LNCaP clone FGC (cell line): Measurements from ENCODE around the gene NIPSNAP2.
A peak's percentile ranks its signal among the peaks of the same experiment; 100 is the strongest.

Experiments used
- DNase-seq: peaks from one replicate; pipeline ENCODE4 v3.0.0-alpha.2; 2011; ENCODE audit warnings: low read depth
- H3K4me3 ChIP-seq: 2 replicates; pipeline ENCODE4 v1.5.1; 2011; ENCODE audit warnings: mild to moderate bottlenecking, low read depth, low read length, control low read depth
- TF ChIP-seq, protein P1 (sequence below): IDR thresholded peaks from 2 replicates; pipeline ENCODE4 v1.5.1; 2012; ENCODE audit warnings: mild to moderate bottlenecking; ENCODE audit not compliant: control insufficient read depth, insufficient read depth; ENCODE audit errors: extremely low read depth

NIPSNAP2 gene

DNA sequence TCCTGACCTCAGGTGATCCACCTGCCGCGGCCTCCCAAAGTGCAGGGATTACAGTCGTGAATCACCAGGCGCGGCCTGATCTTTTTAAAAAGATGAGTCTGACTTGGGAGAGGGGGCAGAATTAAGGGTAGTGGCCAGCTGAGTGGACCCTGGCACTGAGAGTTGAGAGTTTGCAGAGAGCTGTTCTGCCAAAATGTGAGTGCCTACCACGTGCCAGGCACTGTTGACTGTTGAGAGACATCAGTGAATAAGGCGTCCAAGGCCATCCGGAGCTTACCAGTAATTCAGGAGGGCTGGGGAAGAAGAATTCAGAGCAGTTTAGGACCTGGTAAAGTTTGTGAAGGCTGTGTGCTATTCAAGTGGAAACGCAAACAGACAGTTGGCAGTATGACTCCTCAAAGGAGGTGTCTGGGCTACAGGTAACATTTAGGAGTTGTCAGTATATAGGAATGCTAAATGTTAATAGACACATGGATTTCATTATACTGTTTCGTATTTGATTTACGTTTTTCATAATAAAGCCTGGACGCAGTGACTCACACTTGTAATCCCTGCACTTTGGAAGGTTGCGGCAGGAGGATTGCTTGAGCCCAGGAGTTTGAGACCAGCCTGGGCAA, 1.5 kb downstream of the NIPSNAP2 start:
- peak overlapping the region; percentile 73 for H3K4me3 ChIP-seq
- DNase-seq = no peak
- TF ChIP-seq, protein P1, sequence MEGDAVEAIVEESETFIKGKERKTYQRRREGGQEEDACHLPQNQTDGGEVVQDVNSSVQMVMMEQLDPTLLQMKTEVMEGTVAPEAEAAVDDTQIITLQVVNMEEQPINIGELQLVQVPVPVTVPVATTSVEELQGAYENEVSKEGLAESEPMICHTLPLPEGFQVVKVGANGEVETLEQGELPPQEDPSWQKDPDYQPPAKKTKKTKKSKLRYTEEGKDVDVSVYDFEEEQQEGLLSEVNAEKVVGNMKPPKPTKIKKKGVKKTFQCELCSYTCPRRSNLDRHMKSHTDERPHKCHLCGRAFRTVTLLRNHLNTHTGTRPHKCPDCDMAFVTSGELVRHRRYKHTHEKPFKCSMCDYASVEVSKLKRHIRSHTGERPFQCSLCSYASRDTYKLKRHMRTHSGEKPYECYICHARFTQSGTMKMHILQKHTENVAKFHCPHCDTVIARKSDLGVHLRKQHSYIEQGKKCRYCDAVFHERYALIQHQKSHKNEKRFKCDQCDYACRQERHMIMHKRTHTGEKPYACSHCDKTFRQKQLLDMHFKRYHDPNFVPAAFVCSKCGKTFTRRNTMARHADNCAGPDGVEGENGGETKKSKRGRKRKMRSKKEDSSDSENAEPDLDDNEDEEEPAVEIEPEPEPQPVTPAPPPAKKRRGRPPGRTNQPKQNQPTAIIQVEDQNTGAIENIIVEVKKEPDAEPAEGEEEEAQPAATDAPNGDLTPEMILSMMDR = no peak

DNA sequence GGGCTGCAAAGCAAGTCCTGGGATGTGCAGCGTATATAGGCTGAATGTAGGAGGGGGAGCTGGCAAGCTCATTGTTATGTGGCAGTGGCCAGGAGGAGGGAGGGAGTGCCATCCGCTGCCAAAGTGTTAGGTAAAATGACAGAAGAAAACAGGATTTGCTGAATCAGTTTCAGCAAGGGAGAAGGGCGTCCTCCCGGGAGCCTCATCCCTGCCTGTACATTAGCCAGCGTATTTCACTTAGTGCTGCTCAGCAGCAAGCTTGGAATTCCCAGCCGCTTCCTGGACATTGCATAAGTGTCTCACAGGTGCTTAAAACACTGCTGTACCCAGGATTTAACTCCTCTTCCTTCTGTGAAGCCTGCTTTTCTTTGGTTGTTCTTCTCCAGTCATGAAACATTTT, 2.5 kb downstream of the NIPSNAP2 start:
- no peak for DNase-seq
- TF ChIP-seq, protein P1 = no peak
- no peak overlapping the region for H3K4me3 ChIP-seq

DNA sequence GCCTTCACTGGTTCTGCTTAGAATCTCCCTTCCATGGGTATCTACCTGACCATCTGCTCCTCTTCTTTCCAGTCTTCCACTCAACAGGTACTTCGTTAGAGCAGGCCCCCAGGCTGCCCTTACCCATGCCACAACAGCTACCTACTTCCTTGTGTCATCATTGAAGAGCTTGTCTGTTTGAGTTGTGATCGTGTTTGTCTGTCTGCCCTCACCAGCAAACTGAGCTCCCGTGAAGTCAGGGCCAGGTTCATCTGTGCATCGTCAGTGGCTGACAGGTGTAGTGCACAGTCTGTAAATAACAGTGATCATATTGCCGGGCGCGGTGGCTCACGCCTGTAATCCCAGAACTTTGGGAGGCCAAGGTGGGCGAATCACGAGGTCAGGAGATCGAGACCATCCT, 5.0 kb downstream of the NIPSNAP2 start:
- no peak for DNase-seq
- no peak overlapping the region for H3K4me3 ChIP-seq
- TF ChIP-seq, protein P1 = no peak

DNA sequence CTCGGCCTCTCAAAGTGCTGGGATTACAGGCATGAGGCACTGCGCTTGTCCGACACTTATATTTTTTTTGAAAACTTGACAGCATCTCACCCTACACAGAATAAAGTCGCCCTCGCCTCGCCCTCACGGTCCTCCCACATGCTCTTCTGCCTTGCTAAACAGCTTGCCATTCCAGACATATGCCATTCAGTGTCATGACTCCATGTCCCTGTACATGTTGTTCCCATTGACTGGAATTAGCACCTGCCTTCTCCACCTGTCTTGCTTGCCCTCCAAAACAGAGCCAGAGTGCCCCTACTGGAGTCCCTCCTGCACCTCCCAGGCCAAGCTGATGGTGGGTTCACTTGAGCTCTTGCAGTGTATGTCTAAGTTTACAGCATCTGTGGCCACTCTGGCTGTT, 6.2 kb downstream of the NIPSNAP2 start:
- TF ChIP-seq, protein P1 = no peak
- no peak for DNase-seq
- H3K4me3 ChIP-seq = no peak overlapping the region

DNA sequence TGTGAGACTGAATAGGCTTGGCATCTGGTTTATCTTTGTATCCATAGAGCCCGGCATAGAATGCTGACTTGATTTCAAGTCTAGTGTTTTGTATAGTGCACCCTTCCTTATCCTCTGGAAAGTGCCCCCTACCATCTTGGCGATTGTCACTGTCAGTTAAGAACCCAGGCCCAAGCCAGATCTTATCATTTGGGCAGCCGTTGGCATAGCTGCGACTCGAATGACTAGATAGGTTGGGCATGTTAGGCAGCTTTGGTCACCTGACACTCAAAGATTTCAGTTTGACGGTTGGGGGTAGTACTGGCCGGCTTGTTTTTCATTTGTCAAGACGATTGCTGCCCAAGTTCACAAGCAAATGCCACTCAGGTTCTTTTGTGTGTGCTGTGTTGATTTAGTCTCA, 6.6 kb downstream of the NIPSNAP2 start:
- TF ChIP-seq, protein P1 = no peak
- H3K4me3 ChIP-seq = no peak overlapping the region
- no peak for DNase-seq

DNA sequence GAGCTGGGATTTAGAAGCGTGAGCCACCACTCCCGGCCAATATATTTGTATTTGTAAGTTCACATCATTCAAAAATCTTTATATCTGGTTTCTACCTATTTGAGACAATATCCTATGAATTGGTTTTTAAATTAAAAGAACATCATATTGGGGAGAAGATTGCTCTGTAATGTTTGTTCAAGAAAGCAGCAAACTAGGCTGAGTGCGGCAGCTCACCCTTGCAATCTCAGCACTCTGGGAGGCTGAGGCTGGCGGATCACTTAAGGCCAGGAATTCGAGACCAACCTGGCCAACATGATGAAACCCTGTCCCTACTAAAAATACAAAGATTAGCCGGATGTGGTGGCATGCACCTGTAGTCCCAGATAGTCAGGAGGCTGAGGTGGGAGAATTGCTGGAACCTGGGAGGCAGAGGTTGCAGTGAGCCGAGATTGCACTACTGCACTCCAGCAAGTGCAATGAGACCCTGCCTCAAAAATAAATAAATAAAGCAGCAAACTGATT, 9.4 kb downstream of the NIPSNAP2 start:
- no peak overlapping the region for H3K4me3 ChIP-seq
- TF ChIP-seq, protein P1 = no peak
- no peak for DNase-seq
